ENCODE data around the gene USP17L21. TPM values are rescaled to one million over a fixed set of nuclear protein-coding genes. Genes with fewer than 3 reads are reported as not detected.
"Not testable (repeated sequence)": the region's sequence is repeated elsewhere in the genome, so short reads cannot be mapped to it uniquely, and the experiment has no call there.

USP17L21 gene, protein sequence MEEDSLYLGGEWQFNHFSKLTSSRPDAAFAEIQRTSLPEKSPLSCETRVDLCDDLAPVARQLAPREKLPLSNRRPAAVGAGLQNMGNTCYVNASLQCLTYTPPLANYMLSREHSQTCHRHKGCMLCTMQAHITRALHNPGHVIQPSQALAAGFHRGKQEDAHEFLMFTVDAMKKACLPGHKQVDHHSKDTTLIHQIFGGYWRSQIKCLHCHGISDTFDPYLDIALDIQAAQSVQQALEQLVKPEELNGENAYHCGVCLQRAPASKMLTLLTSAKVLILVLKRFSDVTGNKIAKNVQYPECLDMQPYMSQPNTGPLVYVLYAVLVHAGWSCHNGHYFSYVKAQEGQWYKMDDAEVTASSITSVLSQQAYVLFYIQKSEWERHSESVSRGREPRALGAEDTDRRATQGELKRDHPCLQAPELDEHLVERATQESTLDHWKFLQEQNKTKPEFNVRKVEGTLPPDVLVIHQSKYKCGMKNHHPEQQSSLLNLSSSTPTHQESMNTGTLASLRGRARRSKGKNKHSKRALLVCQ
- not detected in 2 replicates for total RNA-seq (2021)
- long read RNA-seq, result 0 reads

DNA sequence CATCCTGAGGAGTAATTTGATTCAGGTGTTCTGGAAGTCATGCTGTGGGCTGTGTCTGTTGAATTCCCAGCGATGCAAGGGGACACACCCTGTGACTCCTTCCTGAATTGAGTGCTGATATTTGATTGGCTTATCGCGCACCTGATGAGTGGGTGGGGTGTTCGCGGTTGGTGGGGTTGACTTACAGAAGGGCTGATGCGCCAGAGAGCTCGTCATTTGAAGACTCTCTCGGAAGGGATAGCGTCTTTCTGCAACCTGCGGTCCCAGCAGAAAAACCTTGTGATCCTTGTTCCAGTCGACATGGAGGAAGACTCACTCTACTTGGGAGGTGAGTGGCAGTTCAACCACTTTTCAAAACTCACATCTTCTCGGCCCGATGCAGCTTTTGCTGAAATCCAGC, at the start of gene USP17L21:
TSS of gene USP17L21 (plus strand) at position 301 of the 400 bp plus-strand sequence. CDS start at position 301, 0 bp downstream.
- H3K4ac ChIP-seq (ENCODE audit: low read depth, low read length); H3K27me3 ChIP-seq (ENCODE audit: insufficient read depth, low read length); H3K27me3 Mint-ChIP-seq (ENCODE audit: low read depth); H3K23ac ChIP-seq (ENCODE audit: insufficient read length, low read depth, low read length); H3K27ac Mint-ChIP-seq; H2BK12ac ChIP-seq (ENCODE audit: insufficient read length, low read depth, low read length); H2BK20ac ChIP-seq (ENCODE audit: low read depth, low read length, poor library complexity, severe bottlenecking); H3K79me1 ChIP-seq (ENCODE audit: insufficient read depth, low read depth, low read length, poor library complexity, severe bottlenecking); H3K9me3 ChIP-seq (ENCODE audit: control insufficient read depth, low read depth, low read length); H3T11ph ChIP-seq (ENCODE audit: low read length); H3K14ac ChIP-seq (ENCODE audit: insufficient read depth, low read length); H2AFZ ChIP-seq (ENCODE audit: low read length); DNase-seq; H3K4me2 ChIP-seq (ENCODE audit: insufficient read depth, insufficient read length, low read length); H4K8ac ChIP-seq (replicated peaks; ENCODE audit: insufficient read length, low read depth, low read length); H2BK5ac ChIP-seq (ENCODE audit: insufficient read length, low read length); H3K4me1 Mint-ChIP-seq; H3K9ac ChIP-seq (ENCODE audit: extremely low read depth, insufficient read length, low read length); H3K9me3 Mint-ChIP-seq; H3K36me3 Mint-ChIP-seq (ENCODE audit: insufficient read depth in 1 of 3, low read depth in 3 of 3); H2BK120ac ChIP-seq (ENCODE audit: low read depth, low read length, poor library complexity, severe bottlenecking); H3K79me2 ChIP-seq (ENCODE audit: insufficient read depth, low read length); H4K20me1 ChIP-seq (ENCODE audit: control insufficient read depth, insufficient read depth, insufficient read length); H3K4me3 Mint-ChIP-seq; H4K5ac ChIP-seq (ENCODE audit: insufficient read length, low read depth, low read length); H3K56ac ChIP-seq (ENCODE audit: insufficient read length, low read depth, low read length); H3K18ac ChIP-seq (ENCODE audit: insufficient read length, low read depth, low read length); H3K4me1 ChIP-seq (ENCODE audit: insufficient read depth, low read length); H4K91ac ChIP-seq (ENCODE audit: insufficient read length, low read depth, low read length); H2BK15ac ChIP-seq (ENCODE audit: low read depth, low read length); H3K27ac ChIP-seq (ENCODE audit: insufficient read length, low read depth, low read length); H2AK5ac ChIP-seq (ENCODE audit: insufficient read length, low read length); H3K23me2 ChIP-seq (ENCODE audit: insufficient read length, low read depth, low read length, poor library complexity, severe bottlenecking): not testable (repeated sequence)
- no CpG with 5 or more reads among the region's 13 CpGs for WGBS (ENCODE audit: extremely low coverage, insufficient read length, low lambda C conversion rate)

DNA sequence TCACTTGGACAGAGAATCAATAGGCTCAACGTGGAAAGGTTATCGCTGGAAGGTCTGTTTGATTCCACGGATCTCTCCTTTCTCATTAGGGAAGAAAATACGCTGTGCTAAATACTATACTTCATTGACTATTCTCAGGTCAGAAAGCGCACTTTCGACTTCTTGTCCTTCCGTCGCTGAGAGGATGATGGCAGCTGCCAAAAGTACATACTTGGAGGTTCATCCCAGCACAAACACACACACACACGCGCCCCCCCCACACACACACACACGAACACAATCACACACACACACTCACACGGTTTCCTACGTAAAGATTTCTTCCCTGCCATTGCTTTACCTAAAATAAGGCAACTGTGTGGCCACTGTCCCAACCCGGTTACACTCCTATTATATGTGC, 48.0 kb upstream of the USP17L21 start:
- H3T11ph ChIP-seq (ENCODE audit: low read length); H4K91ac ChIP-seq (ENCODE audit: insufficient read length, low read depth, low read length); H4K20me1 ChIP-seq (ENCODE audit: control insufficient read depth, insufficient read depth, insufficient read length); H3K79me1 ChIP-seq (ENCODE audit: insufficient read depth, low read depth, low read length, poor library complexity, severe bottlenecking); H2BK20ac ChIP-seq (ENCODE audit: low read depth, low read length, poor library complexity, severe bottlenecking); H3K79me2 ChIP-seq (ENCODE audit: insufficient read depth, low read length); H3K27me3 Mint-ChIP-seq (ENCODE audit: low read depth); H3K36me3 Mint-ChIP-seq (ENCODE audit: insufficient read depth in 1 of 3, low read depth in 3 of 3); H3K27ac ChIP-seq (ENCODE audit: insufficient read length, low read depth, low read length); H3K9ac ChIP-seq (ENCODE audit: extremely low read depth, insufficient read length, low read length); H3K9me3 ChIP-seq (ENCODE audit: control insufficient read depth, low read depth, low read length); H3K23me2 ChIP-seq (ENCODE audit: insufficient read length, low read depth, low read length, poor library complexity, severe bottlenecking); H2AK5ac ChIP-seq (ENCODE audit: insufficient read length, low read length); H2BK120ac ChIP-seq (ENCODE audit: low read depth, low read length, poor library complexity, severe bottlenecking); H3K23ac ChIP-seq (ENCODE audit: insufficient read length, low read depth, low read length); H3K9me3 Mint-ChIP-seq; H3K4me1 ChIP-seq (ENCODE audit: insufficient read depth, low read length); H2AFZ ChIP-seq (ENCODE audit: low read length); H3K18ac ChIP-seq (ENCODE audit: insufficient read length, low read depth, low read length); H2BK15ac ChIP-seq (ENCODE audit: low read depth, low read length); H2BK5ac ChIP-seq (ENCODE audit: insufficient read length, low read length); H3K4me2 ChIP-seq (ENCODE audit: insufficient read depth, insufficient read length, low read length); H3K27me3 ChIP-seq (ENCODE audit: insufficient read depth, low read length); H3K56ac ChIP-seq (ENCODE audit: insufficient read length, low read depth, low read length); H3K27ac Mint-ChIP-seq; DNase-seq; H3K14ac ChIP-seq (ENCODE audit: insufficient read depth, low read length); H3K4me3 Mint-ChIP-seq; H3K4me1 Mint-ChIP-seq; H4K5ac ChIP-seq (ENCODE audit: insufficient read length, low read depth, low read length); H4K8ac ChIP-seq (replicated peaks; ENCODE audit: insufficient read length, low read depth, low read length); H3K4ac ChIP-seq (ENCODE audit: low read depth, low read length); H2BK12ac ChIP-seq (ENCODE audit: insufficient read length, low read depth, low read length): not testable (repeated sequence)
- WGBS (ENCODE audit: extremely low coverage, insufficient read length, low lambda C conversion rate), result no CpG with 5 or more reads among the region's 14 CpGs
